ENCODE data around the gene SASH1. TPM values are rescaled to one million over a fixed set of nuclear protein-coding genes. Genes with fewer than 3 reads are reported as not detected.

Gene SASH1
- total RNA-seq, 1 experiment from 2014 or later: 27.4 TPM

DNA sequence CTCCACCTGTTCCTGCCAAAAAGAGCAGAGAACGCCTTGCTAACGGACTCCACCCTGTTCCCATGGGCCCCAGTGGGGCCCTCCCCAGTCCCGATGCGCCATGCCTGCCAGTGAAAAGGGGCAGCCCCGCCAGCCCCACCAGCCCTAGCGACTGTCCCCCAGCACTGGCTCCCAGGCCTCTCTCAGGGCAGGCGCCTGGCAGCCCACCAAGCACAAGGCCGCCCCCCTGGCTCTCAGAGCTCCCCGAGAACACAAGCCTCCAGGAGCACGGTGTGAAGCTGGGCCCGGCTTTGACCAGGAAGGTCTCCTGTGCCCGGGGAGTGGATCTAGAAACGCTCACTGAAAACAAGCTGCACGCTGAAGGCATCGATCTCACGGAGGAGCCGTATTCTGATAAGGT lies 201.8 kb downstream of the SASH1 start (continued):
- no peak for TF ChIP-seq NFYB (CRISPR knock-in tag; conservative IDR thresholded peaks at IDR 0.05; ENCODE audit: low read depth)
- TF ChIP-seq, protein P1, sequence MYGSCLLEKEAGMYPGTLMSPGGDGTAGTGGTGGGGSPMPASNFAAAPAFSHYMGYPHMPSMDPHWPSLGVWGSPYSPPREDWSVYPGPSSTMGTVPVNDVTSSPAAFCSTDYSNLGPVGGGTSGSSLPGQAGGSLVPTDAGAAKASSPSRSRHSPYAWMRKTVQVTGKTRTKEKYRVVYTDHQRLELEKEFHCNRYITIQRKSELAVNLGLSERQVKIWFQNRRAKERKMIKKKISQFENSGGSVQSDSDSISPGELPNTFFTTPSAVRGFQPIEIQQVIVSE (CRISPR knock-in tag; IDR thresholded peaks at IDR 0.05; ENCODE audit: borderline replicate concordance): no peak
- no peak for TF ChIP-seq ZNF423 (CRISPR knock-in tag; IDR thresholded peaks at IDR 0.05)
- TF ChIP-seq, protein P2, sequence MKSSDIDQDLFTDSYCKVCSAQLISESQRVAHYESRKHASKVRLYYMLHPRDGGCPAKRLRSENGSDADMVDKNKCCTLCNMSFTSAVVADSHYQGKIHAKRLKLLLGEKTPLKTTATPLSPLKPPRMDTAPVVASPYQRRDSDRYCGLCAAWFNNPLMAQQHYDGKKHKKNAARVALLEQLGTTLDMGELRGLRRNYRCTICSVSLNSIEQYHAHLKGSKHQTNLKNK (CRISPR knock-in tag; IDR thresholded peaks at IDR 0.05): no peak
- no peak for TF ChIP-seq GTF2I (CRISPR knock-in tag; conservative IDR thresholded peaks at IDR 0.05)
- TF ChIP-seq ZNF416 (CRISPR knock-in tag; IDR thresholded peaks at IDR 0.05): no peak
- TF ChIP-seq SMAD4 (CRISPR knock-in tag; IDR thresholded peaks at IDR 0.05): no peak
- TF ChIP-seq NR2C2 (CRISPR knock-in tag; IDR thresholded peaks at IDR 0.05): no peak
- TF ChIP-seq, protein P3, sequence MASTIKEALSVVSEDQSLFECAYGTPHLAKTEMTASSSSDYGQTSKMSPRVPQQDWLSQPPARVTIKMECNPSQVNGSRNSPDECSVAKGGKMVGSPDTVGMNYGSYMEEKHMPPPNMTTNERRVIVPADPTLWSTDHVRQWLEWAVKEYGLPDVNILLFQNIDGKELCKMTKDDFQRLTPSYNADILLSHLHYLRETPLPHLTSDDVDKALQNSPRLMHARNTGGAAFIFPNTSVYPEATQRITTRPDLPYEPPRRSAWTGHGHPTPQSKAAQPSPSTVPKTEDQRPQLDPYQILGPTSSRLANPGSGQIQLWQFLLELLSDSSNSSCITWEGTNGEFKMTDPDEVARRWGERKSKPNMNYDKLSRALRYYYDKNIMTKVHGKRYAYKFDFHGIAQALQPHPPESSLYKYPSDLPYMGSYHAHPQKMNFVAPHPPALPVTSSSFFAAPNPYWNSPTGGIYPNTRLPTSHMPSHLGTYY (CRISPR knock-in tag; IDR thresholded peaks at IDR 0.05): no peak
- TF ChIP-seq, protein P4, sequence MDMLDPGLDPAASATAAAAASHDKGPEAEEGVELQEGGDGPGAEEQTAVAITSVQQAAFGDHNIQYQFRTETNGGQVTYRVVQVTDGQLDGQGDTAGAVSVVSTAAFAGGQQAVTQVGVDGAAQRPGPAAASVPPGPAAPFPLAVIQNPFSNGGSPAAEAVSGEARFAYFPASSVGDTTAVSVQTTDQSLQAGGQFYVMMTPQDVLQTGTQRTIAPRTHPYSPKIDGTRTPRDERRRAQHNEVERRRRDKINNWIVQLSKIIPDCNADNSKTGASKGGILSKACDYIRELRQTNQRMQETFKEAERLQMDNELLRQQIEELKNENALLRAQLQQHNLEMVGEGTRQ (CRISPR knock-in tag; IDR thresholded peaks at IDR 0.05): no peak
- TF ChIP-seq ESRRA (CRISPR knock-in tag; IDR thresholded peaks at IDR 0.05; ENCODE audit: borderline replicate concordance): no peak
- no peak for TF ChIP-seq SMAD3 (CRISPR knock-in tag; IDR thresholded peaks at IDR 0.05; ENCODE audit: borderline replicate concordance)

DNA sequence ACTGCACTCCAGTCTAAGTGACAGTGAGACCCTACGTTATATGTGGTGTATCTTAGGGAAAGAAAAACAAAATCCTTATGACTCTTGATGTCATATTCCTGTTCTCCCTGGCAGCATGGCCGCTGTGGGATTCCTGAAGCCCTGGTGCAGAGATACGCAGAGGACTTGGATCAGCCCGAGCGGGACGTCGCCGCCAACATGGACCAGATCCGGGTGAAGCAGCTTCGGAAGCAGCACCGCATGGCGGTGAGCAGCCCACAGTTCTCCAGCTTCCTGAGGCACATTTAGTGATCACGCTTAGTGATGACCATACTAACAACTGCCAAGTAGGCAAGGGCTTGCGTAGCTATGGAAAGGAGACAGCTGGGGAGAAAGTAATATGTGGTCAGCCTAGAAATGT lies 203.3 kb downstream of the SASH1 start:
- peaks cover 7% of the 10 kb centered on the region for H3K4me1 Mint-ChIP-seq
- H3K4me3 Mint-ChIP-seq: no peak overlapping the region
- ATAC-seq (no peak), DNase-seq (ENCODE audit: low spot score) (no peak)
- POLR2A ChIA-PET: no interaction called here
- H3K36me3 Mint-ChIP-seq: peaks cover 58% of the 10 kb centered on the region
- H3K9me3 Mint-ChIP-seq: no peaks in the 10 kb centered on the region
- H3K27me3 Mint-ChIP-seq (ENCODE audit: low read depth): no peaks in the 10 kb centered on the region
- H3K27ac Mint-ChIP-seq: no peak overlapping the region
- CTCF ChIA-PET: no interaction called here
- TF ChIP-seq, protein P5, sequence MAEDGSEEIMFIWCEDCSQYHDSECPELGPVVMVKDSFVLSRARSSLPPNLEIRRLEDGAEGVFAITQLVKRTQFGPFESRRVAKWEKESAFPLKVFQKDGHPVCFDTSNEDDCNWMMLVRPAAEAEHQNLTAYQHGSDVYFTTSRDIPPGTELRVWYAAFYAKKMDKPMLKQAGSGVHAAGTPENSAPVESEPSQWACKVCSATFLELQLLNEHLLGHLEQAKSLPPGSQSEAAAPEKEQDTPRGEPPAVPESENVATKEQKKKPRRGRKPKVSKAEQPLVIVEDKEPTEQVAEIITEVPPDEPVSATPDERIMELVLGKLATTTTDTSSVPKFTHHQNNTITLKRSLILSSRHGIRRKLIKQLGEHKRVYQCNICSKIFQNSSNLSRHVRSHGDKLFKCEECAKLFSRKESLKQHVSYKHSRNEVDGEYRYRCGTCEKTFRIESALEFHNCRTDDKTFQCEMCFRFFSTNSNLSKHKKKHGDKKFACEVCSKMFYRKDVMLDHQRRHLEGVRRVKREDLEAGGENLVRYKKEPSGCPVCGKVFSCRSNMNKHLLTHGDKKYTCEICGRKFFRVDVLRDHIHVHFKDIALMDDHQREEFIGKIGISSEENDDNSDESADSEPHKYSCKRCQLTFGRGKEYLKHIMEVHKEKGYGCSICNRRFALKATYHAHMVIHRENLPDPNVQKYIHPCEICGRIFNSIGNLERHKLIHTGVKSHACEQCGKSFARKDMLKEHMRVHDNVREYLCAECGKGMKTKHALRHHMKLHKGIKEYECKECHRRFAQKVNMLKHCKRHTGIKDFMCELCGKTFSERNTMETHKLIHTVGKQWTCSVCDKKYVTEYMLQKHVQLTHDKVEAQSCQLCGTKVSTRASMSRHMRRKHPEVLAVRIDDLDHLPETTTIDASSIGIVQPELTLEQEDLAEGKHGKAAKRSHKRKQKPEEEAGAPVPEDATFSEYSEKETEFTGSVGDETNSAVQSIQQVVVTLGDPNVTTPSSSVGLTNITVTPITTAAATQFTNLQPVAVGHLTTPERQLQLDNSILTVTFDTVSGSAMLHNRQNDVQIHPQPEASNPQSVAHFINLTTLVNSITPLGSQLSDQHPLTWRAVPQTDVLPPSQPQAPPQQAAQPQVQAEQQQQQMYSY (CRISPR knock-in tag; IDR thresholded peaks at IDR 0.05): no peak
- TF ChIP-seq, protein P6, sequence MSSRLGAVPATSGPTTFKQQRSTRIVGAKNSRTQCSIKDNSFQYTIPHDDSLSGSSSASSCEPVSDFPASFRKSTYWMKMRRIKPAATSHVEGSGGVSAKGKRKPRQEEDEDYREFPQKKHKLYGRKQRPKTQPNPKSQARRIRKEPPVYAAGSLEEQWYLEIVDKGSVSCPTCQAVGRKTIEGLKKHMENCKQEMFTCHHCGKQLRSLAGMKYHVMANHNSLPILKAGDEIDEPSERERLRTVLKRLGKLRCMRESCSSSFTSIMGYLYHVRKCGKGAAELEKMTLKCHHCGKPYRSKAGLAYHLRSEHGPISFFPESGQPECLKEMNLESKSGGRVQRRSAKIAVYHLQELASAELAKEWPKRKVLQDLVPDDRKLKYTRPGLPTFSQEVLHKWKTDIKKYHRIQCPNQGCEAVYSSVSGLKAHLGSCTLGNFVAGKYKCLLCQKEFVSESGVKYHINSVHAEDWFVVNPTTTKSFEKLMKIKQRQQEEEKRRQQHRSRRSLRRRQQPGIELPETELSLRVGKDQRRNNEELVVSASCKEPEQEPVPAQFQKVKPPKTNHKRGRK (CRISPR knock-in tag; IDR thresholded peaks at IDR 0.05; ENCODE audit: borderline replicate concordance): no peak
- no peak for TF ChIP-seq MXD4 (CRISPR knock-in tag; IDR thresholded peaks at IDR 0.05; ENCODE audit: borderline replicate concordance)
- TF ChIP-seq, protein P7, sequence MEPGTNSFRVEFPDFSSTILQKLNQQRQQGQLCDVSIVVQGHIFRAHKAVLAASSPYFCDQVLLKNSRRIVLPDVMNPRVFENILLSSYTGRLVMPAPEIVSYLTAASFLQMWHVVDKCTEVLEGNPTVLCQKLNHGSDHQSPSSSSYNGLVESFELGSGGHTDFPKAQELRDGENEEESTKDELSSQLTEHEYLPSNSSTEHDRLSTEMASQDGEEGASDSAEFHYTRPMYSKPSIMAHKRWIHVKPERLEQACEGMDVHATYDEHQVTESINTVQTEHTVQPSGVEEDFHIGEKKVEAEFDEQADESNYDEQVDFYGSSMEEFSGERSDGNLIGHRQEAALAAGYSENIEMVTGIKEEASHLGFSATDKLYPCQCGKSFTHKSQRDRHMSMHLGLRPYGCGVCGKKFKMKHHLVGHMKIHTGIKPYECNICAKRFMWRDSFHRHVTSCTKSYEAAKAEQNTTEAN (CRISPR knock-in tag; IDR thresholded peaks at IDR 0.05): no peak
- TF ChIP-seq ZNF263 (CRISPR knock-in tag; IDR thresholded peaks at IDR 0.05; ENCODE audit: low read depth): no peak
- no peak for TF ChIP-seq CREM (CRISPR knock-in tag; IDR thresholded peaks at IDR 0.05)
- no peak for TF ChIP-seq IRF2 (CRISPR knock-in tag; IDR thresholded peaks at IDR 0.05; ENCODE audit: borderline replicate concordance, low read depth)
- no peak for TF ChIP-seq ESRRA (CRISPR knock-in tag; IDR thresholded peaks at IDR 0.05; ENCODE audit: borderline replicate concordance)
- TF ChIP-seq, protein P8, sequence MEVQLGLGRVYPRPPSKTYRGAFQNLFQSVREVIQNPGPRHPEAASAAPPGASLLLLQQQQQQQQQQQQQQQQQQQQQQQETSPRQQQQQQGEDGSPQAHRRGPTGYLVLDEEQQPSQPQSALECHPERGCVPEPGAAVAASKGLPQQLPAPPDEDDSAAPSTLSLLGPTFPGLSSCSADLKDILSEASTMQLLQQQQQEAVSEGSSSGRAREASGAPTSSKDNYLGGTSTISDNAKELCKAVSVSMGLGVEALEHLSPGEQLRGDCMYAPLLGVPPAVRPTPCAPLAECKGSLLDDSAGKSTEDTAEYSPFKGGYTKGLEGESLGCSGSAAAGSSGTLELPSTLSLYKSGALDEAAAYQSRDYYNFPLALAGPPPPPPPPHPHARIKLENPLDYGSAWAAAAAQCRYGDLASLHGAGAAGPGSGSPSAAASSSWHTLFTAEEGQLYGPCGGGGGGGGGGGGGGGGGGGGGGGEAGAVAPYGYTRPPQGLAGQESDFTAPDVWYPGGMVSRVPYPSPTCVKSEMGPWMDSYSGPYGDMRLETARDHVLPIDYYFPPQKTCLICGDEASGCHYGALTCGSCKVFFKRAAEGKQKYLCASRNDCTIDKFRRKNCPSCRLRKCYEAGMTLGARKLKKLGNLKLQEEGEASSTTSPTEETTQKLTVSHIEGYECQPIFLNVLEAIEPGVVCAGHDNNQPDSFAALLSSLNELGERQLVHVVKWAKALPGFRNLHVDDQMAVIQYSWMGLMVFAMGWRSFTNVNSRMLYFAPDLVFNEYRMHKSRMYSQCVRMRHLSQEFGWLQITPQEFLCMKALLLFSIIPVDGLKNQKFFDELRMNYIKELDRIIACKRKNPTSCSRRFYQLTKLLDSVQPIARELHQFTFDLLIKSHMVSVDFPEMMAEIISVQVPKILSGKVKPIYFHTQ (CRISPR knock-in tag; IDR thresholded peaks at IDR 0.05): no peak
- TF ChIP-seq TP53 (CRISPR knock-in tag; IDR thresholded peaks at IDR 0.05): no peak
- TF ChIP-seq, protein P1 (CRISPR knock-in tag; IDR thresholded peaks at IDR 0.05; ENCODE audit: borderline replicate concordance): no peak
- TF ChIP-seq, protein P9, sequence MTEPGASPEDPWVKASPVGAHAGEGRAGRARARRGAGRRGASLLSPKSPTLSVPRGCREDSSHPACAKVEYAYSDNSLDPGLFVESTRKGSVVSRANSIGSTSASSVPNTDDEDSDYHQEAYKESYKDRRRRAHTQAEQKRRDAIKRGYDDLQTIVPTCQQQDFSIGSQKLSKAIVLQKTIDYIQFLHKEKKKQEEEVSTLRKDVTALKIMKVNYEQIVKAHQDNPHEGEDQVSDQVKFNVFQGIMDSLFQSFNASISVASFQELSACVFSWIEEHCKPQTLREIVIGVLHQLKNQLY (CRISPR knock-in tag; IDR thresholded peaks at IDR 0.05): no peak
- TF ChIP-seq GTF2I (CRISPR knock-in tag; conservative IDR thresholded peaks at IDR 0.05): no peak

Data from WTC11 (cell line).